Right renal cortex interstitium (tissue), 3 donors: ENCODE measurements around the gene PDE3B. TPM values are rescaled to one million over a fixed set of nuclear protein-coding genes. Genes with fewer than 3 reads are reported as not detected.
"Not testable (repeated sequence)": the region's sequence is repeated elsewhere in the genome, so short reads cannot be mapped to it uniquely, and the experiment has no call there.

Experiments
- DNase-seq, 3 donors: peaks; one replicate each; pipeline ENCODE4 v3.0.0-alpha.2; 2013; ENCODE audit warnings: low read depth in 3 of 3, low spot score in 2 of 3
- polyA plus RNA-seq, 3 donors: library from polyadenylated mRNA; unstranded; fragments of 120-200 nt; gene quantifications; one replicate each; pipeline ENCODE4 v1.2.1, GENCODE V29; 2013; ENCODE audit not compliant: insufficient read length in 3 of 3

Gene PDE3B
- polyA plus RNA-seq, 3 donors: 6.8 to 9.1 (median 7.7) TPM

- DNase-seq: not testable (repeated sequence)
These were observed 96.9 kb downstream of the PDE3B start for GRCh38 chr11:14740539-14740938.

DNA sequence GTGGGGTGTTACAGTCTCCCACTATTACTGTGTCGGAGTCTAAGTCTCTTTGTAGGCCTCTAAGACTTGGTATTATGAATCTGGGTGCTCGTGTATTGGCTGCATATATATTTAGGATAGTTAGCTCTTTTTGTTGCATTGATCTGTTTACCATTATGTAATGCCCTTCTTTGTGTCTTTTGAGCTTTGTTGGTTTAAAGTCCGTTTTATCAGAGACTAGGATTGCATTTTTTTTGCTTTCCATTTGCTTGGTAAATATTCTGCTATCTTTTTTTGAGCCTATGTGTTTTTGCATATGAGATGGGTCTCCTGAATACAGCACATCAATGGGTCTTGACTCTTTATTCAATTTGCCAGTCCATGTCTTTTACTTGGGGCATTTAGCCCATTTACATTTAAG is 97.6 kb downstream of the PDE3B start:
- DNase-seq: no peak

GRCh38 chr11:14742849-14743559 is 99.4 kb downstream of the PDE3B start:
- DNase-seq: no peak

GRCh38 chr11:14743667-14744066 is 100.1 kb downstream of the PDE3B start:
- not testable (repeated sequence) for DNase-seq

GRCh38 chr11:14746857-14747395 is 103.3 kb downstream of the PDE3B start:
- no peak for DNase-seq

DNA sequence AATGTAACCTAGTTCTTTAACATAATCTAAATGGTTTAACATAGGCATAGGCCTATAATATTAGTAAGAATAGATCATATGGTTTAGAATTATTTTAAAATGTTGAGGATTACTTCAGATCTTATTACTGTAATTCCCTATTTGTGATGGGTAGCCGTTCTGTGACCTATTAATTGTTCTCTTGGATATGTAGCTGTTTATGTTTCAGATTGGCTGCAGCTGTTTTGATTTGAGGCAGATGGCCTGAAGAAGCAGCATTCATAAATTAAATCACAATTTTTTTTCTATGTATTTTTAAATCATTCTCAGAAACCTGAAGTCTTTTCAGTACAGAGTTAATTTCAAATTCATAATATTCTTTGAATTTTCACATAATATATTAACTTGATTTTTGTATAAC is 104.5 kb downstream of the PDE3B start:
- no peak for DNase-seq

GRCh38 chr11:14750911-14751310 is 107.3 kb downstream of the PDE3B start:
- DNase-seq: no peak

- no peak for DNase-seq
These were observed 108.4 kb downstream of the PDE3B start for GRCh38 chr11:14751975-14752407.

GRCh38 chr11:14755140-14755539 is 111.5 kb downstream of the PDE3B start:
- no peak for DNase-seq

GRCh38 chr11:14756349-14756748 is 112.7 kb downstream of the PDE3B start:
- no peak for DNase-seq

- DNase-seq: not testable (repeated sequence)
These were observed 115.9 kb downstream of the PDE3B start for GRCh38 chr11:14759300-14760012.

- DNase-seq: no peak
These were observed 120.6 kb downstream of the PDE3B start for GRCh38 chr11:14764179-14764578.

DNA sequence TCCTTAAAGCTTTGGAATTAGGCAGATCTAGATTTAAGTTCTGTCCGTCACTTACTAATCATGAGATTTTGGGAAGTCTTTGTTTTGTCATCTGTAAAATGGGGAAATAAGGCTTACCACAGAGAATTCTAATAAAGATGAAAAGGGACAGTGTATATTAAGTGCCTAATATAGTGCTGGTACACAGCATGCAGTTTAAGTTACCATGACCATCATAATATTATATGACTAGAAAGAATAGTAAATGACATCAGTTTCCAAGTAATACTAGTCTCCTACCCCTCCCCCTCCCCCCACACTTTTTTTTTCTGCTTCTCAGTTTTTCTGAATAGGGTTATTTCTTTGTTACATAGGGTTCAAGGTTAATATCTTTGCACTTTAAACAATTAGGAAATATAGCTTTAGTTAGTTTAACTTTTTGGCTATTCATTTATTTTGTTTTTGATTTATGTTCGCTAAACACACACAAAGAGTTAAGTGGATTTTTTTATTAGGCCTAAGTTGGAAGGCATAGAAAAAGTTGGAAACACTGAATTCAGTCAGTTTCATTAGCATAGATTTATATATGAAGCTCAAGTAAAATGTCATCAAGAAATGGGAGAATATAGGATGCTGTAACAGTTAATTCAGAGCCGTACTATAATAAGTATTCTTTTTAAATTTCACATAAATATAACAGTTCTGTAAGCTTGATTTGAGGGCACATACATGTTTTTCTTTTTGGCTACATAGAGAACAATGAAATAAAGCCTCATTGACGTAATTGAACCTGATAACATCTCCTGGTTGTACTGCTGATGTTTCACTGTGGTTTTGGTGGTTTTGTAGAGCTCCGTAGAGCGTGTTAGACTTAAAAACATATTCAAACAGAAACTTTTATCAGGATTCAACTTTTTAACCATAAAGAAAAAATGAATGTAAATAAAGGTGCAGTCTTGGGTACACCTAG is 121.2 kb downstream of the PDE3B start:
- no peak for DNase-seq

DNA sequence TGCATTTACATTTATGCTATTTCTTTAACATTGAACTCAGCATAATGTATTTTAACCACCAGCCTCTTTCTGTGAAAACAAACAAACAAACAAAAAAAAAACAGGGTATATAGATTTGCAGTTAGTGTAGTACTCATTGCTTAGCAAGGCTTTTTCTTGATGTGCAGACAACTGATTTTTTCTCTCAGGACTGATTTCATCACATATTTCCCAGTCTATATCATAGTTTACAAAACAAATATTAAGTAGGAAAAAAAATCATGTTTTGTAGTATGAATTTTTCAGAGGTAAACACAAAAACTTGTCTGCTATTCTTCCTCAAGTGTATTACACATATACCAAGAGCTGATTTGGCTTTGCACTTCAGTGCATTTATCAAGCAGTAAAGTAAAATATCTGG is 123.0 kb downstream of the PDE3B start:
- no peak for DNase-seq

DNA sequence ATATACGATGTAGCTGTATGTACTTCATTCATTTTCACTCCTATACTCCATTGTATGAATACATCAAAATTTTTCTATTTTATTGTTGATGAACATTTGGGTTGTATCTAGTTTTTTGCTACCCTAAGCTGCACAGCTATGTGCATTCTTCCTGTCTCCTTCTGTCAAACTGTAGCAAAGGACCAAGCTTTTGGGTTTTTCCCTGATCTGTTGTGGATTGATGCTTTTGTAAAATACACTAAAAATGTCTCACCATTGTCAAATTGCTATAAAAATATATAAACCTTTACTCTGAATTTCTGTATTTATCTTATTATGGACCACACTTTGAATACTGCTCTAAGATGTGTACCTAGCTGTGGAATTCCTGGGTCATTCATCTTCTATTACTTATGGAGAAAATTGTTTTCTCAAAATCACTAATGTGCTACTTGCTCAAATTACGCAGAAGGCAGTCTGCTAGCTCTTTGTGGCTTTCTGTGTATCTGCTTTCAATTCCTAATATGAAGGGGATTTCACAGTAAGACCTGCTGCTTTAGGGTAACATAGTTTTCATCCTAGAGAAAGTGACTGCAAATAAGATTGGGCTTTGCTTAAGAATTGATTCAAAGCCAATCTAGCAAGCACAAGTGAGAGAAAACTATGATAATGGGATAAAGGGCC is 125.1 kb downstream of the PDE3B start:
- DNase-seq: no peak

- no peak for DNase-seq
These were observed 130.2 kb downstream of the PDE3B start for GRCh38 chr11:14773755-14774154.

DNA sequence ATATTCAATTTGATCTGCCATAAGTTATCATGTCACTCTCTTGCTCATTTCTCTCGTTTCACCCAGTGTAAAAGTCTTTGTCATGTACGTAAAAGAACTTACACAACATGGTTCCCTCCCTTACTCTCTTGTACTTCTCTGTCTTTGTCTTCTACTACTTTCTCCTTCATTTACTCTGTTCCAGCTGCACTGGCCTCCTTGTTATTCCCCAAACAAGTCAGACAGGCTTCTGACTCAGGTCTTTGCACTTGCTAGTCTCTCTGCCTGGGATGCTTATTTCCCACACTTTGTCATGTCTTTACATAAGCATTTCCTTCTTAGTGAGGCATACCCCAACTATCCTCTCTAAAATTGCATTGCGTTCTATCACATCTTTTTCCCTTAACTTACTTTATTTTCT is 131.1 kb downstream of the PDE3B start:
- no peak for DNase-seq

DNA sequence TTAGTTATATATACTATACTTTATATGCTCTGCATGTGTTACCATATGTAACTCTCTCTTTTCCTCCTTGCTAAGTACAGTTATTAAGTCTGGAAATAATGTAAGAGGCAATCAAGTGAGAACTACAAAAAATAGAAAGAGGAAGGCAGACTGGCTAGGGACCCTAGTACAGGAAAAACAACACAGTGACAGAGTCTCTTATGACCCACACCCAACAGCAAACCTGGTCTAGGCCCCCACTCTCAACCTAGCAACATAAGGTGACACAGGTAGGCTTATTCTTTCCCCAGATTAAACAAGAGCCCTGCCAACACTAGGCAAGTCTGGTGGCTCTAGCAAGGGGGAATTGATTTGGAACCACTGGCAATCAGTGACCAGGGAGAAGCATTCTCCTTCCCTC is 132.3 kb downstream of the PDE3B start:
- DNase-seq: no peak

DNA sequence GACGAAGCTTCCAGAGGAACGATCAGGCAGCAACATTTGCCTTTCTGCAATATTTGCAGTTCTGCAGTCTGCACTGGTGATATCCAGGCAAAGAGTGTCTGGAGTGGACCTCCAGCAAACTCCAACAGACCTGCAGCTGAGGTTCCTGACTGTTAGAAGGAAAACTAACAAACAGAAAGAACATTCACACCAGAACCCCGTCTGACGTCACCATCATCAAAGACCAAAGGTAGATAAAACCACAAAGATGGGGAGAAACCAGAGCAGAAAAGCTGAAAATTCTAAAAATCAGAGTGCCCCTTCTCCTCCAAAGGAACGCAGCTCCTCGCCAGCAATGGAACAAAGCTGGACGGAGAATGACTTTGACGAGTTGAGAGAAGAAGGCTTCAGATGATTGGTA is 134.9 kb downstream of the PDE3B start:
- DNase-seq: not testable (repeated sequence)

GRCh38 chr11:14783788-14784187 is 140.2 kb downstream of the PDE3B start:
- DNase-seq: no peak
